Activated gamma-delta T cell (primary cell): Measurements from ENCODE around the gene SPPL3.

ENCODE experiments used
- DNase-seq: peaks from one replicate; lab custom pipeline; 2025; lab: John Stamatoyannopoulos, UW

Gene SPPL3

GRCh38 chr12:120874547-120875245 is 29.5 kb downstream of the SPPL3 start:
- no peak for DNase-seq

GRCh38 chr12:120873226-120873625 is 30.9 kb downstream of the SPPL3 start:
- DNase-seq, result no peak

- no peak for DNase-seq
Observed at GRCh38 chr12:120872487-120872886, 31.7 kb downstream of the SPPL3 start.

- no peak for DNase-seq
Observed at GRCh38 chr12:120870415-120870814, 33.7 kb downstream of the SPPL3 start.

GRCh38 chr12:120869376-120869775 is 34.8 kb downstream of the SPPL3 start:
- DNase-seq, result no peak

- DNase-seq, result no peak
Observed at GRCh38 chr12:120866108-120866507, 38.0 kb downstream of the SPPL3 start.

- DNase-seq, result no peak
Observed at GRCh38 chr12:120865098-120865497, 39.1 kb downstream of the SPPL3 start.

DNA sequence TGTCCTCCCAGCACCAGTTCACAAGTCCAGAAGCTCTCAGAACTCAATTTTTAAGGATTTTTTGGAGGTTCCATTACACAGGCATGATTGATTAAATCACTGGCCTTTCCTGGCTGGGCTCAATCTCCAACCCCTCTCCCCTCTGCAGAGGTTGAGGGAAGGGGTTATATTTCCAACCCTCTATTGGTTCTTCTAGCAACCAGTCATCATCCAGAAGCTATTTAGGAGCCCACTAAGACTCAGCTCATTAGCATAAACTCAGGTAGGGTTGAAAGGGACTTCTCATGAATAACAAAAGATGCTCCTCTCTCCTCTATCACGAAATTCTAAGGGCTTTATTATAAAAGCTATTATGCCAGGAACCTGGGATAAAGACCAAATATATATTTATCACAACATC is 41.5 kb downstream of the SPPL3 start:
- no peak for DNase-seq

GRCh38 chr12:120861074-120861795 is 42.9 kb downstream of the SPPL3 start:
- no peak for DNase-seq

DNA sequence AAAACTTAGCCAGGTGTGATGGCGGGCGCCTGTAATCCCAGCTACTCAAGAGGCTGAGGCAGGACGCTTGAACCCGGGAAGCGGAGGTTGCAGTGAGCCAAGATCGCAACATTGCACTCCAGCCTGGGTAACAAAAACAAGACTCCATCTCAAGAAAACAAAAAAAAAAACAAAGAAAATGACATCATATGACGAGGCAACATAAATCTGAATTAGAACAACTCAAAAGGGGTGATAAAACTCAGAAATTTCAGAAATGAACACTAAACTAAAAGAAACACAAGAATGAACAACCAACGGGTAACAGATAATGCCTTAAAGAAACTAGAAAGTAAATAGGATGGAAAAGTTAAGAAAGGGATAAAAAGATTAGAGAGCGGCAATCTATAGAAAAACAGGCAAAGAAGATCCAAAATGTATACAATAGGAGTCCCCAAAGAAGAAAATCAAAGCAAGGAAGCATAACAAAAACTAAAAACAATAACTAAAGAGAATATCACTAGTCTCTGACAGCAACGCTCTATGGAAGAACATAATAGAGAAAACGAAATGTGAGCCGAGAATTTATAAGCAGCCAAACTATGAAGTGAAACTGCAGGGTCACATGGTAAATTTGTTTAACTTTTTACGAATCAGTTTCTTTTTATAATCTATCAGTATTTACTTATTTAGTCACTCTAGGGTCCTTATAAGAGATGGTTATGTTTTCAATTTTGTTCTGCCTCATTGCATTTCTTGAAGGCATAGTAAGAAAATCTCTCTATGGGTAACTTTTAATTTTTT is 45.7 kb downstream of the SPPL3 start:
- DNase-seq, result no peak

DNA sequence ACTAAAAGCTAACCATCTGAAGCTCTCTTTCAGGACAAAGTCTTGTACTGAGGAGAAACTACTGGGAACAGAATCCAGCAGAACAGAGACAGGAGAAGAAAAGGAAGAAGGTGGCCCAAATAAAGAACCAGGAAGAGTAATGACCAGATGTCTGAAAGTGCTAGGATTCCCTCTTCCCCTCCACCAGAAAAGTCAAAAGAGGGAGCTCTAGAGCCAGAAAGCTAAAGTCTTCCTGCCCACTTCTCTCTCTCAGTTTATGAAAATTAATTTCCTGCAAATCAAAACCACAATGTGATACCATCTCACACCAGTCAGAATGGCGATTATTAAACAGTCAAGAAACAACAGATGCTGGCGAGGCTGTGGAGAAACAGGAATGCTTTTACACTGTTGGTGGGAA is 47.2 kb downstream of the SPPL3 start:
- no peak for DNase-seq

DNA sequence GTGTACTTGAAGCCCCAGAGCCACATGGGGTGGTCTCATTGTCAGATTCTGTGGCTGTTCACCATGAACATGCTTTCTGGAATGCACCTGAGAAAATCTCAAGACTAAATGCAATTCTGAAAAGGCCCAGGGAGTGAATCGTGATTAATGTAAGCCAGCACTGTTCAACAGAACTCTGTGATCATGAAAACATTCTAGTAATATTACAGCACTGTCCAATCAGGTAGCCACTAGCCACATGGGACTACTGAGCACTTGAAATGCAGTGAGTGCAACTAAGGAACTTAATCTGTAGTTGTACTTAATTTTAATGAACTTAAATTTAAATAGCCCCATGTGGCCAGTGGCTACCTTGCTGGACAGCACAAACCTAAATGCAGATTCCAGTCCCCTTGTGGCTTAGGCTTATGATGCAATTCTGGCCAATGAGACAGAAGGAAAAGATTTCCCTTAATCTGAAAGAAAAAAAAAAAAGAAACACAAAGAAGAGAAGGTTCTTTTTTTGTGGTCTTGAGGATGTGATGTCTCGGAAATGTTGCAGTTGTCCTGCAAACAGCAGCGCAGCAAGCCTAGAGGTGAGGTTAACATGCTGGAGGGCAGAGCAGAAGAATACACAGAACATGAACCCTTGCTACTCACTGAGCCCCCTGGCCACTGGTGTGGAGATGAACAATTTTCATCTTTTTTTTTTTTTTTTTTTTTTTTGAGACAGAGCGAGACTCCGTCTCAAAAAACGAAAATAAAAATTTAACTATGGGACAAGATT is 48.2 kb downstream of the SPPL3 start:
- no peak for DNase-seq

DNA sequence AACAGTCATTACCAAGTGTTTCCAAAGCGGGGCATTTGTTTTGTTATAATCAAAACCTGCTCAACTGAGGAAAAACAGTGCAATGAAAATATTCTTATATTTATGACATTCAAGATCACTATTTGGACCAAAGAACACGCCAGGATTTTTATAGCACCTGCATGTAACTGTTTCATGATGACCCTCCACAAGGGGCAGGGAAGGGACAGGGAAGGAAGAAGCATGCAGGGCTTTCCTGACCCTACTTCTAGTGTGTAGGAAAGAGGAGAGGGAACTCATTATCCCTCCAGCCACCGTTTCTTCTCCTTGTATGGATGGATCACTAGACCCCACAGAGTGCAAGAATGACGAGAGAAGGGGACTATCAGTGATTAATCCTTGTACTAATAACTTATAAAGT is 49.4 kb downstream of the SPPL3 start:
- no peak for DNase-seq

- DNase-seq, result no peak
Observed at GRCh38 chr12:120853188-120853587, 51.0 kb downstream of the SPPL3 start.

GRCh38 chr12:120851944-120852343 is 52.2 kb downstream of the SPPL3 start:
- DNase-seq, result no peak

DNA sequence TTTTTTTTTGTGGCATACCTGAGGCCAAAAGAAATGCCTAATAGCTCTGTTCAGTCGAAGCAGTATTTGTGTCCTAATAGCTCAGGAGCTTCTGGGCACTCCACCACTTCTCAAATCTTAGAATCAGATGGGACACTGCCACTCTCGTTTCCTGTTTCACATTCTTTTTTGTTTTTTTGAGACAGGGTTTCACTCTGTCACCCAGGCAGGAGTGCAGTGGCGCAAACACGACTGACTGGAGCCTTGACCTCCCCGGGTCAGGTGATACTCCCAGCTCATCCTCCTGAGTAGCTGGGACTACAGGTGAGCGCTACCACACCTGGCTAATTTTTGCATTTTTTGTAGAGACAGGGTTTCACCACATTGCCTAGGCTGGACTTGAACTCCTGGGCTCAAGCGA is 52.7 kb downstream of the SPPL3 start:
- no peak for DNase-seq

DNA sequence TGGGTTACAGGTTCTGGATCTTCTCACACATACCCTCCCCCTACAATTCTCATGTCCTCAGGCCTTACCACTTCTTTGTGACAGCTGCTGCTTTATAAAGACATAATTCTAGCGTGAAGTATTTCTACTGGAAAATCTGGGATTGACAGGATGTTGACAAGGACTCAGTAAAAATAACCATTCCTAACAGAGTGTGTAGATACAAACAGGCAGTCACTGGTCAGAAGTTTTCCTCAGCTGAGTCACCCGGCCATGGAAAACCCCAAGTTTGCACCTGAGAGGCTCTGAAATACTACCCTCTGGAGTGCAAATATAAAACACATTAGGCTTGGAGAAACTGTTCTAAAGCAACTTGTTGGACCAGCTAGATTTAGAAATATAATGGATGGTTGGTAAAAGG is 54.4 kb downstream of the SPPL3 start:
- no peak for DNase-seq

DNA sequence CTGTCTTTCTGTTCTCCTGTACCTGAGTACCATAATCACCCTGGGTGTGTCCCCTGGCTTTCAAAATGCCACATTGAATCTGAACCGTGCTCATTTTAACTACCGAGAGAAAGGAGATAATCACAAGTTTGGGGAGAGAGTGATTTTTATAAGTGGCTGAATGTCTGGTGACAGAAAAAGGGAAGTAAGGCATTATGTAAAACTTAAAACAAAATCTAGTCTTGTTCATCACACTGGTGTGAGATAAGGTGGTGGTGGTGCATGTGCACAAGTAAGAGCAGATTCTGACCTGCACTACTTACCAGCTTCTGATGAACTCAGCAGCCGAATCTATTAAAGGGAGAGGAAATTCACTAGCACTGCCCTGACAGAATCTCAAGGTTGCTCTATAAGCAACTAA is 56.3 kb downstream of the SPPL3 start:
- DNase-seq, result no peak

DNA sequence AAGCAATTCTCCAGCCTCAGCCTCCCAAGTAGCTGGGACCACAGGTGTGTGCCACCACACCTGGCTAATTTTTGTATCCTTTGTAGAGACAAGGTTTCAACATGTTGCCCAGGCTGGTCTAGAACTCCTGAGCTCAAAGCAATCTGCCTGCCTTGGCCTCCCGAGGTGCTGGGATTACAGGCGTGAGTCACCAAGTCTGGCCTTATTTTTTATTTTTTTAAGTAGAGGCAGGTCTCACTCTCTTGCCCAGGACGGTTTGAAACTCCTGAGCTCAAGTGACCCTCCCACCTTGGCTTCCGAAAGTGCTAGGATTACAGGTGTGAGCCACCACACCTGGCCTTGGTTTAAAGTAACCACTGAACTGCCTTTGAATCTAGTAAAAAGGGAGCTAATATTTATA is 56.8 kb downstream of the SPPL3 start:
- DNase-seq, result no peak

DNA sequence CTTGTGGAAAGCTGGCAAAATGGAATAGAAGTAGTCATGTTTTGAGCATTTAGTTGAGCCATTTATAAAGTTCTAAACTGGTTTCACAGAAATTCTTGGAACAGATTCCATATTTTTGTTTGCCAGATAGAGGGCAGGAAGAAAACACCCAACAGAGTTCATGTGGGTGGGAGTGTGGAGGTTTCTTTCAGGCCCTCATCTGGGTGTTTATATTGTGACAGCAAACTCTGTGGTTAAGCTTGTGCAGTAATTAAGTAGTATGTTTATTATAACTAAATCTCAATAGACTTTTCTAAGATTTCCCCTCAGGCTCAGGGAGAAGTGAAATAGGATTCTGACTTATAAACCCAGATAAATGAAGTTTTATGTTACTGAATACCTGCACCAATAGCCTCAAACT is 57.4 kb downstream of the SPPL3 start:
- no peak for DNase-seq

DNA sequence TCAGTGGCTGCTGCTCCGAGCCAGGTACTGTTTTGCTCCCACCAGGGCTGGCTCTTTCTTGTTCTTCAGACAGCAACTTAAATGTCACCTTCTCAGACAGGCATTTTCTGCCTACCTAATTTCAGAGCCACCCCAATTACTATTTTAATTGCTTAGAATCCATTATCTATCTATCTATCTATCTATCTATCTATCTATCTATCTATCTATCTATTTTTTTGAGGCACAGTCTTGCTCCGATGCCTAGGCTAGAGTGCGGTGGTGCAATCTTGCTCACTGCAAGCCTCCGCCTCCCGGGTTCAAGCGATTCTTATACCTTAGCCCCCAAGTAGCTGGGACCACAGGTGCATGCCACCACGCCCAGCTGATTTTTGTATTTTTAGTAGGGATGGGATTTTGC is 58.5 kb downstream of the SPPL3 start:
- DNase-seq, result no peak

GRCh38 chr12:120844768-120845449 is 59.2 kb downstream of the SPPL3 start:
- DNase-seq, result no peak
